Upper lobe of right lung (tissue), 1 donor: ENCODE measurements around the gene USHBP1. TPM values are rescaled to one million over a fixed set of nuclear protein-coding genes. Genes with fewer than 3 reads are reported as not detected.
A peak's percentile ranks its signal among the peaks of the same experiment; 100 is the strongest.
"Not testable (repeated sequence)": the region's sequence is repeated elsewhere in the genome, so short reads cannot be mapped to it uniquely, and the experiment has no call there.

Experiments used
- ATAC-seq: fragments of 200-7000 bp; cut with Tn5 transposase; one replicate; pipeline ENCODE4 v1.9.1; 2020; ENCODE audit warnings: mild to moderate bottlenecking, moderate library complexity
- DNase-seq: peaks from one replicate; pipeline ENCODE4 v3.0.0-alpha.2; 2020
- H3K27ac ChIP-seq: fragments of 200-600 bp; one replicate; pipeline ENCODE4 v1.8.0; 2022
- H3K27me3 ChIP-seq: fragments of 200-600 bp; one replicate; pipeline ENCODE4 v1.8.0; 2022; ENCODE audit warnings: mild to moderate bottlenecking
- H3K36me3 ChIP-seq: fragments of 200-600 bp; one replicate; pipeline ENCODE4 v1.8.0; 2022
- H3K4me1 ChIP-seq: fragments of 200-600 bp; one replicate; pipeline ENCODE4 v1.8.0; 2022
- H3K4me3 ChIP-seq: fragments of 200-600 bp; one replicate; pipeline ENCODE4 v1.8.0; 2022; ENCODE audit warnings: mild to moderate bottlenecking
- H3K9me3 ChIP-seq: fragments of 200-600 bp; one replicate; pipeline ENCODE4 v1.8.0; 2022
- CTCF ChIP-seq: fragments of 200-600 bp; IDR thresholded peaks from one replicate; pipeline ENCODE4 v1.8.0; 2022; ENCODE audit warnings: antibody characterized with exemption
- intact Hi-C: fragments of 100-400 bp; cut with DNase I; formaldehyde crosslinking; loops from one replicate; pipeline ENCODE4 v1.11.0; 2022
- total RNA-seq: library from RNA; stranded (reverse); fragmentation: NEBNext Ultra II Directional; extraction: Animal tissue kit (Norgen Biotek cat#: 25700); gene quantifications from one replicate; pipeline ENCODE4 v1.2.1, GENCODE V29; 2021
- donor health status: DM: no; HTN: yes; CAD: no; lungs with severe emphysema.

Gene USHBP1
- total RNA-seq, 1 donor from 2014 or later = 14.0 TPM

GRCh38 chr19:17300992-17301619, 36.6 kb upstream of the USHBP1 start:
- TF ChIP-seq CTCF = no peak

DNA sequence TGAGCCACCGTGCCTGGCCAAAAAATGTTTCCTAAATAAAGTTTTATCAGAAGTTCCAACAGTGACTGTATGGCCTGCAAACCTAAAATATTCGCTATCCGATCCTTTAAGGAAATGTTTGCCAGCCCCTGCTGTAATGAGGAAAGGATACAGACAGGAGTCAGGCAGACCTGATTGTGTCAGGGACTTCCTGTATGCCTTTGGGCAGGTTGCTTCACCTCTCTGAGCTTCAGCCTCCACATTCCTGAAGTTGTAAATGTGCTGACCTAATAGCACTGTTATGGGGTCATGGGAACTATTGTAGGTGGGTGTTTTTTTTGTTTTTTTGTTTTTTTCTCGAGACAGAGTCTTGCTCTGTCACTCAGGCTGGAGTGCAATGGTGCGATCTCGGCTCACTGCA, 32.4 kb upstream of the USHBP1 start:
- intact Hi-C loops = no loop called here
- peaks cover 6% of the 10 kb centered on the region for H3K4me1 ChIP-seq
- H3K27me3 ChIP-seq = no peaks in the 10 kb centered on the region
- no peak for TF ChIP-seq CTCF
- DNase-seq = no peak
- no peaks in the 10 kb centered on the region for H3K36me3 ChIP-seq
- no peak overlapping the region for H3K27ac ChIP-seq
- no peak for ATAC-seq
- no peak overlapping the region for H3K4me3 ChIP-seq
- H3K9me3 ChIP-seq = no peaks in the 10 kb centered on the region

More at GRCh38 chr19:17300992-17301619, 36.6 kb upstream of the USHBP1 start:
- H3K9me3 ChIP-seq = no peaks in the 10 kb centered on the region
- H3K4me1 ChIP-seq = peaks cover 27% of the 10 kb centered on the region
- no peak overlapping the region for H3K4me3 ChIP-seq
- DNase-seq (no peak), ATAC-seq (no peak)
- no peaks in the 10 kb centered on the region for H3K36me3 ChIP-seq
- H3K27me3 ChIP-seq = no peaks in the 10 kb centered on the region
- intact Hi-C loops = no loop called here
- H3K27ac ChIP-seq = no peak overlapping the region

DNA sequence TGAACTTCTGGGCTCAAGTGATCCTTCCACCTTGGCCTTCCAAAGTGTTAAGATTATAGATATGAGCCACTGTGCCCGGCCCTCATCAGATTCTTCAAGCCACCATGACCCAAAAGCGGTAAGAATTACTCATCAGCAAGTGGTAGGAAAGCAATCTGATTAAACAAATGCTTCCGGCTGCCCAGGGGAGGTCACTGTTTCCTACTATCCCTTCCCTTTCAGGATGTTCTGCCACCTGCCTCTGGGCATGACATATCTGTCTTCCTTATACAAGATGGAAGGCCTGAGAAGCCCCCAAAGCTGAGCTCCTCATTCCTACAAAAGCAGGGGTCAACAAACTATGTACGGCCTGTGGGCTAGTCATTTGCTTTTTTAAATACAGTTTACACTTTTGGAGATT, 31.7 kb upstream of the USHBP1 start:
- Histone ChIP-seq H3K4me3 (no peak overlapping the region), H3K27ac (no peak overlapping the region), H3K4me1 (peaks cover 8% of the 10 kb centered on the region), H3K27me3 (no peaks in the 10 kb centered on the region), H3K9me3 (no peaks in the 10 kb centered on the region), H3K36me3 (no peaks in the 10 kb centered on the region)
- no peak for ATAC-seq
- TF ChIP-seq CTCF = no peak
- no peak for DNase-seq
- intact Hi-C loops = no loop called here

GRCh38 chr19:17295551-17295950, 31.0 kb upstream of the USHBP1 start:
- H3K9me3 ChIP-seq, ATAC-seq, DNase-seq, intact Hi-C loops, H3K4me3 ChIP-seq, H3K4me1 ChIP-seq, H3K27ac ChIP-seq, H3K36me3 ChIP-seq, H3K27me3 ChIP-seq: not testable (repeated sequence)

- Histone ChIP-seq H3K4me3 (no peak overlapping the region), H3K27me3 (no peaks in the 10 kb centered on the region), H3K27ac (no peak overlapping the region), H3K36me3 (no peaks in the 10 kb centered on the region), H3K9me3 (no peaks in the 10 kb centered on the region), H3K4me1 (peaks cover 8% of the 10 kb centered on the region)
- ATAC-seq = peak; percentile 51
- peak; percentile 77 for DNase-seq
- TF ChIP-seq CTCF = no peak
- intact Hi-C loops = no loop called here
Observed at GRCh38 chr19:17294051-17294891, 29.7 kb upstream of the USHBP1 start.

- Histone ChIP-seq H3K36me3 (no peaks in the 10 kb centered on the region), H3K27ac (no peak overlapping the region), H3K4me1 (peaks cover 8% of the 10 kb centered on the region), H3K9me3 (no peaks in the 10 kb centered on the region), H3K4me3 (no peak overlapping the region), H3K27me3 (no peaks in the 10 kb centered on the region)
- ATAC-seq (no peak), DNase-seq (no peak)
- no peak for TF ChIP-seq CTCF
- intact Hi-C loops = no loop called here
Observed at GRCh38 chr19:17293605-17294004, 29.1 kb upstream of the USHBP1 start.
